ENCODE results near the gene CRLF3.

DNA sequence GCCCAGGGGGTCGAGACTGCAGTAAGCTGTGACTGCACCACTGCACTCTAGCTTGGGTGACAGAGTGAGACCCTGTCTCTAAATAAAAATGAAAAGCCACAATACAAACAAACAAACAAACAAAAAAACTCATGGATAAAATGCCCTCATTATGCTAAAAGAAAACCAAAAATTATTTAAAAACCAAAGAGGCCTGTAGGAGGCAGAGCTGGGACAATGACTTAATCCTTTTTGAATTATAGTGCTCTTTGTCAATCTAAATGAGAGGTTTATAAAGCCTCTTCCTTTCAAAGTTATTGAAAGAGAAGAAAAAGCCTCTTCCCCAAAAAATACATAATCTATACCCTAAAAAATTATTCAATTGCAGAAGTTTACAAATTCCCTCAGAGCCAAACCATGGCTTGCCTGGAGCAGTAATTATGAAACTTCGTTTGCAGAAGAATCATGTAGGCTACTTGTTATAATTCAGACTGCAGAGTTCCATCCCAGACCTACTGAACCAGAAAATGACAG, 18.5 kb downstream of the CRLF3 start:
- TF ChIP-seq CTCF (IDR thresholded peaks at IDR 0.05; ENCODE audit: low read depth, low read length, poor library complexity, severe bottlenecking) (peak; percentile 49), EZH2phosphoT487 (IDR thresholded peaks at IDR 0.05; ENCODE audit: borderline replicate concordance, low read length) (no peak)

Measured in DOHH2 (cell line).